Medulla oblongata (tissue), 1 donor: Measurements from ENCODE around the gene TIMM21.

Source experiments
- DNase-seq: peaks from one replicate; pipeline ENCODE4 v3.0.0-alpha.2; 2015; ENCODE audit errors: extremely low spot score

The TIMM21 gene

DNA sequence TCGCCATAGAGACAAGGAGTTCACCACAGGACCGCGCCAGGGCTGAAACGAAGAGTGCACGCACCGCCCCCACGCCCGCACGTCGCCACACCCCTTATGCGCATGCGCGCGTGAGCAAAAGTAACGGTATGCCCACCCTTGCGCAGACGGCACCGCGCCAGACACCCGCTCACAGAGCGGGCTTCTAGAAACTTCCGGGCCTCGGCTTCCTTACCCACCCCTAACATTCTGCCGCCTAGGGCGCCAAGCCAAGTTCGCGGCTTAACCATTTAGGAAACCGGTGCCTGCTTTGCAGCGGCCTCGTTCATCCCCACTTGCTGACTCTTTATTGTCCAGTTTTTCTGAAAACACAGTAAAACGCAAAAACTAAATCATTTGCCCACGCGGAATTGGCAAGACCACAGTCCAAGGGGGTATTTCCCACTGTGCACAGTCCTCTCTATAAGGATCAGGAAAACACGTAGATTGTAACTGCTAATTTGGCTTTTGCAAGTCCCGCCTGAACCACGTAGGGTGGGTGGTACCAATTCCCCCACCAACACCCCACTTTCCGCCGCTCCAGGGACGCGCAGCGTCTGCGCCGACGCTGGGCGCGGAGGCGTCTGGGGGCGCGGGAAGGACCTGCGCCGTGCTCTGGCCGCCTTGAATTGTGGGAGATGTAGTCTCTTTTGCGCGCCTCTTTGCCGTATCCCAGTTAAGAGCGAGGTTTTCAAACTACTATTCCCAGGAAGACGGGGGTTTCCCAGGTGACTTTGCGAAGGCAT lies at the start of gene TIMM21, which contains the start of gene FBXO15:
TIMM21 (plus strand) TSS at position 745 of the 764 bp plus-strand sequence. CDS start 286 bp downstream, outside the sequence.
FBXO15 (minus strand) TSS at position 56 of the 764 bp plus-strand sequence; CDS start at position 7, 49 bp downstream.
- peak; percentile 97 for DNase-seq

DNA sequence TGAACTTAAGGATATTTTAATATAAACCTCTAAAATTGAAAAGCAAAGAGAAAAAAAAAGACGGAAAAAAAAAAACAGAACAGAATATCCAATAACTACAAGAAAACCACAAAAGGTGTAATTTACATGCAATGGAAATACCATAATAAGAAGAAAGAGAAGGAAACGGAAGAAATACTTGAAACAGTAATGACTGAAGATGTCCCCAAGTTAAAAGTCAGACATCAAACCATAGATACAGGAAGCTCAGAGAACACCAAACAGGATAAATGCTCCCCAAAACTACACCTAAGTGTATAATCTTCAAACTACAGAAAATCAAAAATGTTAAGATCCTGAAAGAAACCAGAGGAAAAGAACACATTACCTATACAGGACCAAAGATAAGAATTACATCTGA lies 39.9 kb upstream of the TIMM21 start:
- DNase-seq = no peak

DNA sequence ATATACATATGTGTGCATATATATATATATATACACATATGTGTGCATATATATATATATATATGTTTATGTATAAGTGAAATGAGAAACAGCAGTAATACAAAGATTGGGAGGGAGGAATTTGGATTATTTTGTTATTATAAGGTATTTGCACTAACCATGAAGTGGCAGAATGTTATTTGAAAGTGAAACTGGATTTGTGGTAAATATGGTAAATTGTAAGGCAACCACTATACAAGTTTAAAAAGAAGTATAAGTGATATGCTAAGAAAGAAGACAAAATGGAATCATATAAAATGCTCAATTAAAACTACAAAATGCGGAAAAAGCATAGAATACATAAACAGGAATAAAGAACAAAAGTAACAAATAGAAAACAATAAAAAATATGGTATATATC lies 38.2 kb upstream of the TIMM21 start:
- no peak for DNase-seq

- DNase-seq = no peak
These were observed 37.3 kb upstream of the TIMM21 start for GRCh38 chr18:74110976-74111375.

DNA sequence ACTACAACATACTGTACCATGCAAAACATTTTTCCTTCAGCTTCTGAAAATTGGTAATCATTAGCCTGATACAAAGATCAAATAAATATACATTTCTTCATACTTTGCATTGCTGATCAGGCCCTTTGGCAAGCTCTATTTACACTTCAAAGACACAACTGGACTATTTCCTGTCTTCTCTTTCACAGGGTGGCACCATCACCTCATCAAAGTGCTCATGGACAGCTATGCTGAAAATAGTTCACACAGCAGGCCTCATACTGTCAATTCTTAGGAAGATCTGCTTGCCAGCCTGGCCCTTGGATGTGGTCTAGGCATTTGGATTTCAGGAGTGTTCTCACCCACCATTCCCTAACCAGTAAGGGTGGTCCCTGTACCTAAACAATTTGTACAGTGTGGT lies 34.6 kb upstream of the TIMM21 start:
- DNase-seq = no peak

DNA sequence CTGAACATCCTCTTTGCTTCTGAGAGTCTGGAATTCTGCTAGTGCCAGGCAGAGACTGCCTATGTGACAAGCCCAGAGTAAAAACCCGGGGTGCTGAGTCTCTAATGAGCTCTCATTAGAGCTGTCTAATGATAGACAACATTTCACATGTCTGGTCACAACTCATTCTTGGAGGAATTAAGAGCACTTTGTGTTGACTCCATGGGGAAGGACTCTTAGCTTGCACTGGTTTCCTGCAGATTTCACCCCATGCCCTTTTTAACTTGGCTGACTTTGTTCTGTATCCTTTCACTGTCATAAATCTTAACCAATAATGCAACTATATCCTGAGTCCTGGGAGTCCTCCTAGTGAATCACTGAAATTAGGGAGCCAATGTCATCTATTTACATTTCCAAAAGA lies 34.2 kb upstream of the TIMM21 start:
- no peak for DNase-seq

DNA sequence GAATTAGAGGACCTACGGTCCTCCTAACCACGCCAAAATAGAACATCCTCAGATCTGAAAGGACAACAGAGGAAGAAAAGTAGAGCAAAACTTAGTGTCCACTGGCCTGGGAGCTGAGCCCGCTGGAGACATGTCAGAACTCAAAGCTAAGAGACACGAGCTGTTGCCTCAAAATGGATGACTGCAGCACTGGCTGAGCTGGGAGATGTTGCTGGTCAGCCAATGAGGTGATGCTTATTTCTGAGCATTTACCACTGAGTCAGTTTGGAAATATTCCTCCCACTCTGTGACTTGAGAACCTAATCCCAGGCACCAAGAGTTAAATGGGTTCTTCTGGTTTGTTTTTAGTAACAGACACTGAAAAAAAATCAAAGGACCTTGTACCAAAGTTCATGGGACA lies 33.3 kb upstream of the TIMM21 start:
- DNase-seq = no peak

- peak; percentile 78 for DNase-seq
These were observed 31.4 kb upstream of the TIMM21 start for GRCh38 chr18:74116633-74117554.

- no peak for DNase-seq
These were observed 25.1 kb upstream of the TIMM21 start for GRCh38 chr18:74123200-74123599.

- DNase-seq = no peak
These were observed 23.7 kb upstream of the TIMM21 start for GRCh38 chr18:74124642-74125041.

DNA sequence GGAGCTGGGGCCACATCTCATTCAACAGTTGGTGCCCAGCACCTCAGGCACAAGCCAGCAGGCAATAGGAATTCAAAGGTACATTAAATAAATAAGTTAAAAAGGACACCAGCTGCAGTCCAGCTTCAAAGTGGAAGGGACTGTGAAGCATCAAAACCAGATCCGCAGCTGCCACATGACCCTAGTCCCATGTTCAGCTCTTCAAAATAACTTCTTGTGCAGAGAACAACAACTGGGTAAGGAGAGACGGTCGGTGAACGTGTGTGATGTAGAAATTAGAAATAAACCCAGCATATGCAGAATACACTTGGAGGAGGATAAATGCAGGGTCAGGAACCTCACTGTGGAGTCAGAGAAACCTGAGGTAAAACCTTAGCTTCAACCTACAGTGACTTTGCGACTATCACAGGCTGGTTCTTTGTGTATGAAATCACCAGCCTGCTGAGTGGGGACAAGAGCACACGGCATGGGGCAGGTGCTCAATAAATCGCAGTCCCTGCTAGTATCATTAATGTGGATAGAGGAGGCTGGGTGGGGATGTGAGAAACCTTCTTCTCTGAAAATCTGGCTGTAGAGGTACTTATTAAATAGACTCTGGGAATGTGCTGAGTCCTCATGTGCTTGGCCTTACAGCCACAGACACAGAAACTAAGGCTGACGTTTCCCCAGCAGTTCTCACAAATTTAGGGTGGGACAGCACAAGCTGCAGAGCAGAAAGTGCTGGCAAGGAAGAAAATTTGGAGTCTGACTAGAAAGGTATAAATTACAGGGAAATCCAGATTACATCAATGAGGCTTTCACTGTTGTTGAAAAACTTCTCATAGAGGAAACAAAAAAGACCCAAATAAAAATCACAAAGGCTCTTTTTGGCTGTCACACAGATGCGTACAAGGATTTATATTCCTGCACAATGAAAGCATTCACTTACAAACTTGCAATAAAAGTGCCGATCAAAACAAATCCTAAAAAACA lies 21.4 kb upstream of the TIMM21 start:
- peak; percentile 68 for DNase-seq

- peak; percentile 80 for DNase-seq
These were observed 20.2 kb upstream of the TIMM21 start for GRCh38 chr18:74128159-74128558.

GRCh38 chr18:74131124-74131523 lies 17.2 kb upstream of the TIMM21 start:
- DNase-seq = no peak

DNA sequence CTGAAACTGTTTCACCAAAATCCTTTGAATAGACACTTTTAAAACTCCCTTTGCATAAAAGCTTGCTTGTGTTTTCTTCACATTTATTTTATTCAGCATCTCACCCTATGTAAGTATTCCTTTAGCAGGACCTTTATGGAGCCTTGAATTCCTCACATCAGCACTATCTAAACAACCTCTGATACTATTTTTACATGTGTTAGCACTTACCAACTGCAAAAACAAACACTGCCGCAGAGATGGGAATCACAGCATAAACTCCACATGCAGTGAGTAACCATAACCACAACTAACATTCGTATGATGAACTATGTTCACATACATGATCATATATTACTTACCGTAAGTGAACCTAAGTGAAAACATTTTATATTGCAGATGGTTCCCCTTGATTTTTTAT lies 16.1 kb upstream of the TIMM21 start:
- DNase-seq = no peak

GRCh38 chr18:74137920-74138538 lies 10.3 kb upstream of the TIMM21 start:
- DNase-seq = no peak

DNA sequence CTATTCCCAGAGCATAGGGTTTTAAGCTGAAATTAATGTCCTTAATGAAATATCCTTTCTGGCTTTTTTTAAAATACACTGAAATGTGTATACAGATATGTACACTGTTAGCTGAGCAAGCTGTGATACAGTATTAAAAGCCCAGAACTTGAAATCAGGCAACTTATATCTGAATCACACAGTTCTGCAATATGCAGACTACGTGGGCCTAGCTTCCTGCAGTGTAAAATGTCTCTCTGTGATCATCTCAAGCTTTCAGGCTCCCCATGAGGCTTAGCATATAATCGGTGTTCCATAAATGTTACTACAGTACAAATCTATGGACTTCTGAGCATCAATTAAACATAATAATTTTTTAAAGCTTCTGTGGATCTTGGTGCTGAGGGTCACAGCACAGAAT lies 8.9 kb upstream of the TIMM21 start:
- no peak for DNase-seq

DNA sequence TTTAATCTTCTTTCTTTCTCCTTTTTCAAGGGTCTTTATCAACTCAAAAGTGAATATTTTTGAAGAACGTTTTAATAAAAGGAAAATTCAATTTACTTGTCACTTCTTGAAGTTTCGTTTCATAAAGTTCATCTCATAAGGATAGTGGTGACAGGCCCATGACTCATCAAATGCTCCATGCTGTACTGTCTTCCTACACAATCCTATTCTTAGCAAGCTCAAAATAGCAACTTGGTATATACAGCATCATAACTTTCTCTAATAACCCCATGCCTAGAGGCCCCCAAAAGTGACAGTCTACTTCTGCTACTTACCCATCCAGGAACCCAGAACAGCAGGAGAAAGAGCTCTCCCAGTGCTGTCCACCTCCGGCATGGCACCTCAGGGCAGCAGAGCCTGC lies 8.4 kb upstream of the TIMM21 start:
- no peak for DNase-seq

- DNase-seq = no peak
These were observed 7.7 kb upstream of the TIMM21 start for GRCh38 chr18:74140582-74140981.

DNA sequence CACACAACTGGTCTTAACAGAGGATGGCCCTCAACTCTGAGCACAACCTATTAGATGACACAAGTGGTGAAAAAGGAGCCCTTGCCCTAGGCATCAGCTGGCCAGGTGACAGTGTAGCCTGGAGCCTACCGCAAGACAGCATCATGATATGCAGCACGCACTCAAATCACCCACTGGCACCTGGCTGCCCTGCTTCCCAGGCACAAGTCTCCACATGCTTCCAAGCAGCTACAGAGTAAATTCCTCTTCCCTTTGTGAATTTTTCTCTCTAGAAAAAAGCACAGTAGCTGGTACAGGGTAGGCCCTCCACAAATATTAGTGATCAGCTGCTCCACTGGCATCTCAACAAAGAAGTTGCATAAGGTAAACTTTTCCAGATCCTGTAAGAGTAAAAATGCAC lies 6.7 kb upstream of the TIMM21 start:
- DNase-seq = no peak

DNA sequence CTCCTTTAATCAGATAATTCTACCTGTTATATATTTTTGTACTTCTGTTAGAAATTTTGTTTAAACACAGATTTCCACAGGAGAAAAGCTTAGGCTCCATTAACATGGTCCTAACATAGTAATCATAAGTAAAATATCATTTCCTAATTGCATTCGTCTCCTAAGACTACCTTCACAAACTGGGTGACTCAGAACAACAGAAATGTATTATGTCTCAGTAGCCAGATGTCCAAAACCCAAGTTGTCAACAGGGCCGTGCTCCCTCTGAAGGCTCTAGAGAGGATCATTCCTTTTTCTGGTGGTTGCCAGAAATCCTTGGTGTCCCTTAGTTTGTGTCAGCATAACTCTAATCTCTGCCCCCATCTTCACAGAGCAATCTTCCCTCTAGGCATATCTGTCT lies 6.1 kb upstream of the TIMM21 start:
- DNase-seq = no peak

DNA sequence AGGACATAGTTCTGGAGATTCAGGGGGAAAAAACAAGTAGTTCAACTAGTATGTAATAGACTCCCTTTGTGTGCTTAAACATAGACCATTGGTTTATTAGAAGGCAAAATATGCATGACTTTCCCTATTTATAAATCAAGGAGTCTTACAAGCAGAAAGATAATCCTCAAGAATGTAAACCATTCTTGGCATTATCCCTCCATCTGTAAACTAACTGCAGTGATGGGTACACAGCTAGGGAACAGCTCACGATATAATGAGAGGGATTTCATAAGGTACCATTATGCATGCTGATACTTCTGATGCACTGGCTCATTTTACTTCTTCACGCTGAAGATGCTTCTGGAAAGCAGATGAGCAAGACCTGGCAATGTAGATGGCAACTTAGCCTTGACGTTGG lies 1.6 kb upstream of the TIMM21 start:
- peak; percentile 27 for DNase-seq
